Sigmoid colon (tissue), 4 donors: ENCODE measurements around the gene ABAT.
"Not testable (repeated sequence)": the region's sequence is repeated elsewhere in the genome, so short reads cannot be mapped to it uniquely, and the experiment has no call there.

ENCODE experiments used
- CTCF ChIP-seq, 4 experiments: fragments of 450-650 bp in 3 of 4; fragments of 200-600 bp in 1 of 4; IDR thresholded peaks; one replicate each; pipeline ENCODE4 v1.5.1; 2016 to 2019; ENCODE audit warnings: antibody characterized with exemption in 4 of 4, mild to moderate bottlenecking in 3 of 4, moderate library complexity in 2 of 4
- EP300 ChIP-seq, 4 donors: sonication (generic); formaldehyde crosslinking; IDR thresholded peaks; one replicate each; pipeline ENCODE4 v1.6.1; 2017; ENCODE audit warnings: antibody characterized with exemption in 4 of 4
- POLR2A ChIP-seq, 2 donors: fragments of 450-650 bp; IDR thresholded peaks; one replicate each; pipeline ENCODE4 v1.6.1; 2016; ENCODE audit warnings: antibody characterized with exemption in 2 of 2, mild to moderate bottlenecking in 2 of 2, moderate library complexity in 2 of 2

GRCh38 chr16:8803733-8804132 is 129.3 kb downstream of the ABAT start:
- TF ChIP-seq POLR2A, CTCF, EP300 (IDR thresholded peaks at IDR 0.05): not testable (repeated sequence)
